Vagina (tissue), 2 donors: ENCODE measurements around the gene SFXN2. TPM values are rescaled to one million over a fixed set of nuclear protein-coding genes. Genes with fewer than 3 reads are reported as not detected.

Source experiments
- DNase-seq, 2 donors: peaks; one replicate each; pipeline ENCODE4 v3.0.0-alpha.2; 2017; ENCODE audit errors: extremely low spot score in 2 of 2
- H3K27ac ChIP-seq: fragments of 200-600 bp; sonication (generic); one replicate; pipeline ENCODE4 v1.5.1; 2019
- H3K27me3 ChIP-seq: fragments of 200-600 bp; sonication (generic); one replicate; pipeline ENCODE4 v1.5.1; 2019
- H3K36me3 ChIP-seq, 2 donors: fragments of 200-600 bp; sonication (generic); one replicate each; pipeline ENCODE4 v1.5.1; 2017 to 2019
- H3K4me1 ChIP-seq: fragments of 200-600 bp; sonication (generic); one replicate; pipeline ENCODE4 v1.5.1; 2019
- H3K4me3 ChIP-seq, 2 donors: fragments of 200-600 bp; sonication (generic); 1 replicate in 1 of 2; 2 replicates in 1 of 2; pipeline ENCODE4 v1.5.1; 2016 to 2019
- H3K9me3 ChIP-seq: fragments of 200-600 bp; sonication (generic); one replicate; pipeline ENCODE4 v1.5.1; 2019
- POLR2A ChIP-seq, 2 donors: fragments of 450-650 bp; IDR thresholded peaks; one replicate each; pipeline ENCODE4 v1.6.1; 2017; ENCODE audit warnings: antibody characterized with exemption in 2 of 2, mild to moderate bottlenecking in 2 of 2, moderate library complexity in 2 of 2
- POLR2AphosphoS5 ChIP-seq, 2 donors: sonication (generic); formaldehyde crosslinking; IDR thresholded peaks; one replicate each; pipeline ENCODE4 v1.9.0; 2017; ENCODE audit warnings: antibody characterized with exemption in 2 of 2, mild to moderate bottlenecking in 2 of 2, low read depth in 1 of 2; ENCODE audit not compliant: insufficient read depth in 1 of 2
- intact Hi-C: fragments of 100-400 bp; cut with DNase I; formaldehyde crosslinking; loops from one replicate; pipeline ENCODE4 v1.15.1; 2023
- total RNA-seq: library from RNA; depleted of rRNA; stranded (reverse); fragments of >200 nt; gene quantifications from one replicate; pipeline ENCODE4 v1.2.3, GENCODE V29; 2016
- TF ChIP-seq, protein P1 (sequence below), 3 experiments: fragments of 450-650 bp in 2 of 3; fragments of 200-600 bp in 1 of 3; sonication (generic) in 1 of 3; IDR thresholded peaks; one replicate each; pipeline ENCODE4 v1.5.1; 2017 to 2019; ENCODE audit warnings: antibody characterized with exemption in 3 of 3, mild to moderate bottlenecking in 2 of 3, moderate library complexity in 2 of 3

SFXN2 gene
- total RNA-seq, 1 donor from 2014 or later = 6.4 TPM

GRCh38 chr10:102696736-102697135 is 17.7 kb upstream of the SFXN2 start:
- Histone ChIP-seq H3K27ac (no peak overlapping the region), H3K4me1 (no peaks in the 10 kb centered on the region), H3K9me3 (no peaks in the 10 kb centered on the region), H3K4me3 (no peak overlapping the region), H3K36me3 (peaks cover 0 to 20% of the 10 kb centered on the region in 2 donors), H3K27me3 (no peaks in the 10 kb centered on the region)
- TF ChIP-seq POLR2AphosphoS5 (IDR thresholded peaks at IDR 0.05; ENCODE audit: insufficient read depth in 1 of 2, low read depth in 1 of 2) (no peak), POLR2A (IDR thresholded peaks at IDR 0.05) (no peak)
- TF ChIP-seq, protein P1, sequence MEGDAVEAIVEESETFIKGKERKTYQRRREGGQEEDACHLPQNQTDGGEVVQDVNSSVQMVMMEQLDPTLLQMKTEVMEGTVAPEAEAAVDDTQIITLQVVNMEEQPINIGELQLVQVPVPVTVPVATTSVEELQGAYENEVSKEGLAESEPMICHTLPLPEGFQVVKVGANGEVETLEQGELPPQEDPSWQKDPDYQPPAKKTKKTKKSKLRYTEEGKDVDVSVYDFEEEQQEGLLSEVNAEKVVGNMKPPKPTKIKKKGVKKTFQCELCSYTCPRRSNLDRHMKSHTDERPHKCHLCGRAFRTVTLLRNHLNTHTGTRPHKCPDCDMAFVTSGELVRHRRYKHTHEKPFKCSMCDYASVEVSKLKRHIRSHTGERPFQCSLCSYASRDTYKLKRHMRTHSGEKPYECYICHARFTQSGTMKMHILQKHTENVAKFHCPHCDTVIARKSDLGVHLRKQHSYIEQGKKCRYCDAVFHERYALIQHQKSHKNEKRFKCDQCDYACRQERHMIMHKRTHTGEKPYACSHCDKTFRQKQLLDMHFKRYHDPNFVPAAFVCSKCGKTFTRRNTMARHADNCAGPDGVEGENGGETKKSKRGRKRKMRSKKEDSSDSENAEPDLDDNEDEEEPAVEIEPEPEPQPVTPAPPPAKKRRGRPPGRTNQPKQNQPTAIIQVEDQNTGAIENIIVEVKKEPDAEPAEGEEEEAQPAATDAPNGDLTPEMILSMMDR (IDR thresholded peaks at IDR 0.05) = no peak
- no peak for DNase-seq
- intact Hi-C loops = no loop called here

DNA sequence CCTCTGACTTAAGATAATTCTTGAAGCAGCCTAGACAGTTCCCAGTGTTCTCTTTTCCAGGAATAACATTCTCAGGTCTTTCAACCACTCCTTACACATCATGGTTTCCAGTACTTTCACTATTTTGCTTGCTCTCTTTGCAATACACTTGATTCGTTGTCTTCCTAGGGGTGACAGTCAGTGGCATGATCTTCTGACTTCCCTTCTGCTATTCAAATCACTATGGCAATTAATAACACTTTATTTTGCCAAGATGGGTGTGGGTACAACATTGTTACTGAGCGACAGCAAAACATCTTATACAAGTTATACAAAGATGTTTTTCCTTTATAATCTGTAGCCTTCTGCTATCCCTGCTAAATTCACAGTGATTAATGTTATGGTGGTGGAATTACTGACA is 15.5 kb upstream of the SFXN2 start:
- H3K4me3 ChIP-seq = no peak overlapping the region
- H3K4me1 ChIP-seq = no peaks in the 10 kb centered on the region
- no peaks in the 10 kb centered on the region for H3K9me3 ChIP-seq
- H3K27ac ChIP-seq = no peak overlapping the region
- H3K36me3 ChIP-seq = peaks cover 0 to 16% of the 10 kb centered on the region in 2 donors
- intact Hi-C loops = no loop called here
- DNase-seq = no peak
- TF ChIP-seq POLR2A (IDR thresholded peaks at IDR 0.05) (no peak), POLR2AphosphoS5 (IDR thresholded peaks at IDR 0.05; ENCODE audit: insufficient read depth in 1 of 2, low read depth in 1 of 2) (no peak)
- TF ChIP-seq, protein P1 (IDR thresholded peaks at IDR 0.05) = no peak
- no peaks in the 10 kb centered on the region for H3K27me3 ChIP-seq

DNA sequence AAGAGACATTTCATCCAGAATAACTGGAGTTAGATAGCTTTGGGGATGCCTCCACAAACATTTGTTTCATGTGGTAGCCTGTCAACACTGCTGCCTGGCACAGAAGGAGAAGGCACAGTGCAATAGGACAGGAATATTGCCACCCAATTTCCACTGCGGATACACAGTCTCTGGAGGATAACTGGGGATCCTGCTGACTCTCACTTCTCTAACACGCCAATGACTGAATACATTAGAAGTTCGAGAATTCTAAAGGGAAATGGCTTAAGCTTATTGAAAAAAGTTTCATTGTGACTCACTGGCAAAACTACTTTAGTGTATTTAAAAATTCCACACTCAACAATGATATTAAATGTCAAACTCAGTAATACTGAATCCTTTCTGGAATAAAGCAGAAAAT is 13.2 kb upstream of the SFXN2 start:
- intact Hi-C loops = no loop called here
- no peaks in the 10 kb centered on the region for H3K27me3 ChIP-seq
- no peaks in the 10 kb centered on the region for H3K4me1 ChIP-seq
- TF ChIP-seq, protein P1 (IDR thresholded peaks at IDR 0.05) = no peak
- no peak for TF ChIP-seq POLR2A (IDR thresholded peaks at IDR 0.05)
- TF ChIP-seq POLR2AphosphoS5 (IDR thresholded peaks at IDR 0.05; ENCODE audit: insufficient read depth in 1 of 2, low read depth in 1 of 2) = no peak
- peaks cover 0 to 17% of the 10 kb centered on the region in 2 donors for H3K36me3 ChIP-seq
- DNase-seq = no peak
- H3K27ac ChIP-seq = no peak overlapping the region
- H3K4me3 ChIP-seq = no peak overlapping the region
- H3K9me3 ChIP-seq = no peaks in the 10 kb centered on the region

DNA sequence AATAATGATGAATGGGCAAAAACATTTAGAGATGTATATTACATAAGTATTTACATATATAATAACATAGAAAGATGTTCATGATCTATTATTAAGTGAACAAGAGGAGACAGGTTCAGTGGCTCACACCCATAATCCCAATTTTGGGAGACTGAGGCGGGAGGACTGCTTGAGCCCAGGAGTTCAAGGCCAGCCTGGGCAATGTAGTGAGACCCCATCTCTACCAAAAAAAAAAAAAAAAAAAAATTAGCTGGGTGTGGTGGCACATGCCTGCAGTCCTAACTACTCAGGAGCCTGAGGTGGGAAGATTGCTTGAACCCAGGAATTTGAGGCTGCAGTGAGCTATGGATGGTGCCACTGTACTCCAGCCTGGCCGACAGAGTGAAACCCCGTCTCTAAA is 12.6 kb upstream of the SFXN2 start:
- H3K27ac ChIP-seq = no peak overlapping the region

DNA sequence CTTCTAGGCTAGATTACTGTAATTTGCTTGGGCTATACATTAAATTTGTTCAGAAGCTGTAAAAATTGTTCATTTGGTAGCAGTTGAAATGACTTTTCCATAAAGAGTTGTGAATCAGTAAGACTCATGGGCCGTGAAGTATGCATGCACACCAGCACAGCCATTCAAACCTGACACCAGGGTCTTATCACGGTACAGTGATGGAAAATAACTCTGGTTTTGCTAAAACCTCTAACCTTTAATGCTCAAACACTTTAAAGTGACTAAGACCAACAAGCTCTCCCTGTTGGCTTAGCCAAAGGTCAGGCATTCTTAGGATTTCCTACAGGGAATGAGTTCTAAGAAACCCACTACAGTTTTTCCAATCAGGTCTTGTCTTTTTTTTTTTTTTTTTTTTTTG is 11.7 kb upstream of the SFXN2 start:
- H3K4me3 ChIP-seq = no peak overlapping the region
- TF ChIP-seq POLR2A (IDR thresholded peaks at IDR 0.05) (no peak), POLR2AphosphoS5 (IDR thresholded peaks at IDR 0.05; ENCODE audit: insufficient read depth in 1 of 2, low read depth in 1 of 2) (no peak)
- TF ChIP-seq, protein P1 (IDR thresholded peaks at IDR 0.05) = no peak
- H3K27me3 ChIP-seq = no peaks in the 10 kb centered on the region
- no peak for DNase-seq
- H3K27ac ChIP-seq = no peak overlapping the region
- H3K36me3 ChIP-seq = peaks cover 0 to 17% of the 10 kb centered on the region in 2 donors
- no peaks in the 10 kb centered on the region for H3K9me3 ChIP-seq
- intact Hi-C loops = no loop called here
- peaks cover 10% of the 10 kb centered on the region for H3K4me1 ChIP-seq

More for the DNA sequence above, 12.6 kb upstream of the SFXN2 start:
- DNase-seq = no peak
- peaks cover 0 to 17% of the 10 kb centered on the region in 2 donors for H3K36me3 ChIP-seq
- H3K9me3 ChIP-seq = no peaks in the 10 kb centered on the region
- H3K4me1 ChIP-seq = peaks cover 3% of the 10 kb centered on the region
- TF ChIP-seq, protein P1 (IDR thresholded peaks at IDR 0.05) = no peak
- TF ChIP-seq POLR2A (IDR thresholded peaks at IDR 0.05) (no peak), POLR2AphosphoS5 (IDR thresholded peaks at IDR 0.05; ENCODE audit: insufficient read depth in 1 of 2, low read depth in 1 of 2) (no peak)
- H3K27me3 ChIP-seq = no peaks in the 10 kb centered on the region
- H3K4me3 ChIP-seq = no peak overlapping the region
- intact Hi-C loops = no loop called here
